D341Med (cell line): Measurements from ENCODE around the gene DOCK9.

Experiments
- DNase-seq: peaks from one replicate; pipeline ENCODE4 v3.0.0; 2012; ENCODE audit warnings: low spot score

The DOCK9 gene

DNA sequence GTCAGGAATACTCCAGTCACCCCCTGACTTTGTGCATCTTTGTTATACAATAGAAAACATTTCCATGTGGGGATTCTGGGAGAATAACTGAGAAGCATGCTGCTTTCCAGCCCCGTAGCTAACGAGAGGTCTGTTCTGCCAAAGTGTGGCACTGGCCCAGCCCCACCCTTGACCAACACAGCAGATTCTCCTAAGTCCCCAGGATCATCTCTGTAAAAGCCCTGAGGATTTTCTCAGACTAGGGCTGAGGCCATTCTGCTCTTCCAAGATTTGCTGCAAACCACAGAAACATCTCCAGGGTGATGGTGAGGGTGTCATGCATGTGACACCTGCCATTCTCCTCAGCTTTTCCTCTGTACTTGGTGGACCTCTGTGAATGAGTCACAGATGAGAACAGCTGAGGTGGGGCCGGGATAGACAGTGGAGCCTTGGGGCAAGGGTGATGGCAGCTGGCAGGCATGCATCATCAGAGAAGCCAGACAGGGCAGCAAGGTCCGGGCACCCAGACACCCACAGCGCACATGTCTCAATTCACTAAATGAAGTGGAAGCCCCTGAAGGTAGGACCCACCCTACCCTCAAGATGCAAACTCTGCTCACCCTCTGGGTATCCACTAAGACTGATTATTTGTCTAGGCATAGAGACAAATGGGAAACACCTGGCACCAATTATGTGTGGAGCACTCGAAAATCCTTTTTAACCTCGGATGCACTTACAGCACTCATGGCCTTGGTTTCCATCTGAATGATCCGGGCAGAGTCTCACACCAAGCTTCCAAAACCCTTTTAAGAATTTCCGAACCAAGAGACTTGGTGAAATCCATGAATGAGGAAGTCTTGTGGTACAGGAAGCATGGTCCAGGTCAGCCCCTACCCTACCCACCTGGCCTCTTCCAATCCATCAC lies 20.1 kb upstream of the DOCK9 start:
- no peak for DNase-seq

- DNase-seq, result no peak
These were observed 19.3 kb upstream of the DOCK9 start for GRCh38 chr13:98997011-98997730.

GRCh38 chr13:98996046-98996445 lies 18.2 kb upstream of the DOCK9 start:
- DNase-seq, result no peak

GRCh38 chr13:98994896-98995295 lies 17.0 kb upstream of the DOCK9 start:
- DNase-seq, result no peak

DNA sequence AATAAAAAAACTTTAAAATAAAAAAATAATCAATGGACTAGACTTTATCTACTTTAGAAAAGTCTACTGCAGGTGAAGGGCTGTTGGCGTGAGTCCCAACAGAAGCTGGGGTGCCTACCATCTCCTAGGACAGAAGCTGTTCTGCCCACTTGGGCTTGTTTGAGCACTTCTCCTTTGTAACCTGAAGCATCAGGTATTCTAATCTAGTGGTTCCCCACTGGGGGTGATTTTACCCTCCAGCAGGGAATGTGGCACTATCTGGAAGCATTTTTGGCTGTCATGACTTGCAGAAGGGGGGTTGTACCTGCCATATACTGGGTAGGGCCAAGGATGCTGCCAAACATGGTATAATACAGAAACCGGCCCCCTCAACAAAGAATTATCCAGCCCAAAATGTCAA lies 16.2 kb upstream of the DOCK9 start:
- DNase-seq, result no peak

GRCh38 chr13:98992355-98992754 lies 14.5 kb upstream of the DOCK9 start:
- DNase-seq, result no peak

DNA sequence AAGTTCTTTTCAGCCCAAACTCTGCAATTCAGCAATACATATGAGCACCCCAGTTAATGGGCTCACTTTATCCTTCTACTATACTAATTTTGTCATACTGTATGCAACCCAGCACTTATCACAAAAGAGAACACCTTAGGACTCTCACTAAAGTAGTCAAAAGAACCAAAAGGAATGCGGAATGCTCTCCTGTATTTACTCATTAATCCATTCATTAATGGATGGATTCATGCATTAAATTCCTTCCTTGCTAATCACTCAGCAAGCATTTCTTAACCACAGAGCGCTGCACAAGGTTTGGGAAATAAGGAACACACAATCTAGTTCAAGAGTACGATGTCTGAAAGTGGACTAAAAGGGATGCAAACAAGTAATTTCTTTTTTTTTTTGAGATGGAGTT lies 12.8 kb upstream of the DOCK9 start:
- no peak for DNase-seq

GRCh38 chr13:98989469-98990235 lies 11.8 kb upstream of the DOCK9 start:
- no peak for DNase-seq

DNA sequence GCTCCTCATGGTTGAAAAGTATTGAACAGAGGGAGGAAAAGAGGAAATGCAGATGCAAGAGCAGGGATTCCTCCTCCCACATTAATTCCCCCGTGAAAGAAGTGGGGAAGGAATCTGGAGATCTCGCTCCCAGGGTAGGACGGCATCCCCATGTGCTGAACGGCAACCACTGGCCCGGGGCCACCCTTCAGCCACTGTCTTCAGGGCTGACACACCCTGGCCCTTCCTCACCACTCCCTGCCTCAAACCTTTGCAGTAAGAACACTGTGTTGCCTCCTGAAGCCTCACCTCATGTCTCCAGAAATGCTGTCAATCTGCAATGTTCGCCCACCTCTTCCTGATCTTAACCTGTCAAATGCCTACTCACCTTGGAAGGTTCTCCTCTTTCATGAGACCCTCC lies 10.9 kb upstream of the DOCK9 start:
- DNase-seq, result no peak

GRCh38 chr13:98988277-98988676 lies 10.4 kb upstream of the DOCK9 start:
- no peak for DNase-seq

GRCh38 chr13:98987275-98987674 lies 9.4 kb upstream of the DOCK9 start:
- no peak for DNase-seq

- no peak for DNase-seq
These were observed 8.5 kb upstream of the DOCK9 start for GRCh38 chr13:98986226-98986846.

DNA sequence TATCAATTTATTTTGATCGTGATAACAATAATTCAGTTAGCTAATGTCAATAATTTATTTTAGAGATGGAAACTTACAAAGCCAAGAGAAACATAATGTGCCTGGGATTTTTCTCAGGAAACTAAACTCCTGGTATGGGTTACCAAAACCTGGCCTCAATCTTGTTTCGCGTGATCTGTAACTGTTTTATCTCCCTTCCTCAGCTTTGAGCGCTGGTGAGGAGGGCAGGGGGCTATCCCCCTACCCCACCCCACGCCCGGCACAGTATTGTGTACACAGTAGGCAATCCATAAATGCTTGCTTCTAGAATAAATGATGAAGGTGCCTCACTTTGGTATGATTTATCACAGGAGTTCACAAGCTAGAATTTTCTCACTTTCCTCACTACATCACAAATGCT lies 7.7 kb upstream of the DOCK9 start:
- no peak for DNase-seq

DNA sequence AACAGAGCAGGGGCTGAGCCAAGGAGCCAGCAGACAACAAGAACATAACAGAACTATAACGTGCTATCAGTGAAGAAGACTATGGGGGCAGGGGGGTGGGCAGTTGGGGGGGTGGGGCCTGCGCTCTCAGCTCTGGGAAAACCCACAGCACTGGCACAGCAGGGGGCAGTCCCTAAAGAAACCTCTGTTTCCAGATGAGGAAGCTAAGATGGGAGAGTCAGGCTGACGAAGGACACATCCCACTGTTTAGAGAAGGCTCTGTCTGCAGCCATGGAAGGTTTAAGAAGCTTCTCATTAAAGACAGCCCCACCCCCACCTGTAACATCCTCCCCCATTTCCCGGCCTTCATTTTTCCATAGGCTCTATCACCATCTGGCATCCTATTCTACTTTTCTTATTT lies 7.1 kb upstream of the DOCK9 start:
- no peak for DNase-seq

GRCh38 chr13:98984118-98984517 lies 6.3 kb upstream of the DOCK9 start:
- DNase-seq, result no peak

DNA sequence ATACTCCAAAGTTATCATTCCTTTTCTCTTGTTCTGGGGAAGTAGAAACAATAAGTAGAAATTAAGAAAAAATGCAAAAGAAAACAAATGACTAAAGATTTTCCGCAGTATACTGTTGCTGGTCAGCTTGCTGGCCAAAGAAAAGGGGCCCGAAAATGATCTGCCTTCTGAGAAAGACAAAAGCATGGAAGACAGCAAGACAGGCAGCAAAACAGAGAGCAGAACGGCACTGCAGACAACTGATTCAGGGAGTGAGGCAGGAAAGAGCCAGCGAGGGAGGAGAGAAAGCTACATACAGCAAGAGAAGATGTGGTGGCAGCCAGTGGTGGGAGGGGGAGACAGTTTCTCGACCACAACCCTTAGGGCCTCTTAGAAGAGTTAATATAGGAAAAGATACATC lies 5.3 kb upstream of the DOCK9 start:
- no peak for DNase-seq

DNA sequence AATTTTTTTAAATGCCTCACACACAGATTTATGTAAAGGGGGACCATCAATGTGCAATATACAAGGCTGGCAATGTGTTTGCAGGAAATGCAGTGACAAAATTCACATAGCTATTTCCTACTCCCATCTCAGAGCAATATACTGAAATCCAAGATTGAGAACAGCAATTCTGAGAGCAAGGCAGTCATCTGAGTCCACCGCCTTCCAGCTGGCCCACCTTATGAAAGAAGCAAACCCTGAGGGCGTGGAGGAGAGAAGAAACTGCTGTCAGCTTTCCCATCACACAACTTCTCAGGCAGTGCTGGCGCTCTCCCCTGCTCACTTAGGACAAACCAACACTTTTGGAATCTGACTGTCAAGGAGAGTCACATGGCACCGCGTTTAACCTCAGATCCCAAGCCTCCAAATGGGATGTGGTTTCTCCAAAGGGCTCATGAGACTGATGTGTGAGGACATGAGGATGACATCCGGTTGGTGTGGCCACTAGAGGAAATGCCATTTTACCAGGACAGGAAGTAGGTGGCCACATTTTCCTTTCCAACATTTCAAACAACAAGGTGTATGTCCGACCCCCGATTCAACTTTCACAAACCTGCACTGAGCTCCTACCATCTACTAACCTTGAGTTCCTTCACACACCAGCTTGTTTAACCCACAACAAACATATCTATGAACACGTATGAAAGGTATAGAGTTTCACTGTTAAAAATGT lies 3.7 kb upstream of the DOCK9 start:
- no peak for DNase-seq

- DNase-seq, result no peak
These were observed 1.3 kb upstream of the DOCK9 start for GRCh38 chr13:98979012-98979660.

DNA sequence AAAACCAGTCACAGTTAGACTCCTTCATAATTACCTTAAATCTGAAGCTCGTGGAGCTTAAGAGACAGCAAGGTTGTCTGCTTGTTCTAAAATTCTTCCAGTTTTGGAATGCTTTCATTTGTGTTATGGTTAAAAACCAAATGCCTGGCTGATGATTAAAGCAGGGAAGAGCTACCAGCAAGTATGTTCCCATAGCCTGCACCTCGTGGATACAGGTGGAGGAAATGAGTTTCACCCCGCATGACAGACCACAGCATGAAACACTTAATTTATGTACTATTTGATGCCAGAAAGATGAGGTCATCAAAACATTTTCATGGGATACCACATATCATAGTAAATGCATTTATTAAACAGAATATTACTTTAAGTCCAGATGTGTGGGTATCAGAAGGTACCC lies 416 bp upstream of the DOCK9 start:
- DNase-seq, result no peak

DNA sequence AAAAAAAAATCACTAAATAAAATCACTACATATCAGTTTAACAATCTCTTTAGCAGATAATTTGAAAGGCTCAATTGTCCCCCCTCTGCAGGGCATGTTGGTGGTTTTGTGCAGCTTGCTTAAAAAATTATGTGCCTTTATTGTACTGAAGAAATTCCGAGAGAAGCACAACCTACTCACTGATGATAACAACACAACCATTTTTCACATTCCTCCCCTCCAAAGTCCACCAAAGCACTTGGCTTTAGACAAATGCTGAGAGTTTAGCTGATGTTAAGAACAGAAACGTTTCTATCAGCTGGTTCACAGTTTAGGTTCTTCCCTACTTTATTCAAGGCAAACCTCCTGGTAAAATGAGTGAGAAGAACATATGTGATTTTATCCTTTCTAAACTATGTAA lies 923 bp downstream of the DOCK9 start:
- DNase-seq, result no peak

GRCh38 chr13:98976338-98976737 lies 1.5 kb downstream of the DOCK9 start:
- no peak for DNase-seq
